Keratinocyte (primary cell): ENCODE measurements around the gene APBB2. TPM values are rescaled to one million over a fixed set of nuclear protein-coding genes. Genes with fewer than 3 reads are reported as not detected.

ENCODE experiments used
- DNase-seq: peaks from one replicate; pipeline ENCODE4 v3.0.0-alpha.2; 2011; ENCODE audit warnings: low read depth, missing footprints, low spot score
- FAIRE-seq: peaks from 2 replicates; lab custom pipeline; 2011; peaks lifted over from hg19 to GRCh38; lab: Jason Lieb, UNC
- H2AFZ ChIP-seq: 2 replicates; pipeline ENCODE4 v1.6.0; 2012; ENCODE audit warnings: low read length, control low read depth, inconsistent platforms; ENCODE audit not compliant: control insufficient read depth
- H3K27ac ChIP-seq: 2 replicates; pipeline ENCODE4 v1.5.1; 2011; ENCODE audit warnings: low read length; ENCODE audit not compliant: control insufficient read depth, insufficient read depth
- H3K27me3 ChIP-seq: 3 replicates; pipeline ENCODE4 v1.6.0; 2011; ENCODE audit warnings: low read length; ENCODE audit not compliant: control insufficient read depth, insufficient read depth; ENCODE audit errors: extremely low read depth
- H3K36me3 ChIP-seq, 2 experiments: 2 replicates in 1 of 2; 3 replicates in 1 of 2; pipeline ENCODE4 v1.5.1; 2011; ENCODE audit warnings: low read length in 2 of 2, mild to moderate bottlenecking in 1 of 2; ENCODE audit not compliant: control insufficient read depth in 2 of 2, insufficient read depth in 2 of 2; ENCODE audit errors: extremely low read depth in 1 of 2
- H3K4me1 ChIP-seq: 3 replicates; pipeline ENCODE4 v1.5.1; 2011; ENCODE audit warnings: low read length; ENCODE audit not compliant: control insufficient read depth, insufficient read depth; ENCODE audit errors: extremely low read depth
- H3K4me2 ChIP-seq: 3 replicates; pipeline ENCODE4 v1.6.0; 2011; ENCODE audit warnings: low read depth, low read length; ENCODE audit not compliant: control insufficient read depth, insufficient read depth; ENCODE audit errors: extremely low read depth
- H3K4me3 ChIP-seq, 3 experiments: fragments of 200-600 bp in 1 of 3; sonication (generic) in 1 of 3; 2 replicates in 2 of 3; 3 replicates in 1 of 3; pipeline ENCODE4 v1.5.1; 2011 to 2016; ENCODE audit warnings: low read length in 3 of 3, mild to moderate bottlenecking in 3 of 3, control low read depth in 2 of 3, inconsistent platforms in 1 of 3, low read depth in 1 of 3, mixed read lengths in 1 of 3, mixed run types in 1 of 3, moderate library complexity in 1 of 3; ENCODE audit not compliant: control insufficient read depth in 2 of 3, insufficient read depth in 2 of 3; ENCODE audit errors: extremely low read depth in 1 of 3
- H3K79me2 ChIP-seq: 2 replicates; pipeline ENCODE4 v1.6.0; 2012; ENCODE audit warnings: low read length; ENCODE audit not compliant: control insufficient read depth, insufficient read depth
- H3K9ac ChIP-seq: 3 replicates; pipeline ENCODE4 v1.6.0; 2011; ENCODE audit warnings: low read length; ENCODE audit not compliant: control insufficient read depth, insufficient read depth; ENCODE audit errors: extremely low read depth
- H3K9me1 ChIP-seq: 3 replicates; pipeline ENCODE4 v1.6.0; 2011; ENCODE audit warnings: low read length; ENCODE audit not compliant: control insufficient read depth, insufficient read depth; ENCODE audit errors: extremely low read depth
- H3K9me3 ChIP-seq: 2 replicates; pipeline ENCODE4 v1.5.1; 2012; ENCODE audit warnings: low read depth, low read length; ENCODE audit not compliant: control insufficient read depth
- H4K20me1 ChIP-seq: 3 replicates; pipeline ENCODE4 v1.6.0; 2011; ENCODE audit warnings: low read length; ENCODE audit not compliant: control insufficient read depth, insufficient read depth; ENCODE audit errors: extremely low read depth
- EZH2 ChIP-seq: IDR thresholded peaks from one replicate; pipeline ENCODE4 v1.6.1; 2012; ENCODE audit warnings: inconsistent platforms, mild to moderate bottlenecking, low read length, moderate library complexity
- dilution Hi-C: fragments of 300-500 bp; cut with MboI; formaldehyde crosslinking; loops from one replicate; pipeline ENCODE4 v1.7.0; 2020; ENCODE audit warnings: low sequenced_read_pairs; ENCODE audit not compliant: extremely low pct_ligation_motif_present
- polyA plus RNA-seq, 5 experiments: library from polyadenylated mRNA; depleted of rRNA in 3 of 5; stranded (reverse) in 3 of 5; stranded (forward) in 1 of 5; unstranded in 1 of 5; fragments of >200 nt; gene quantifications; 1 replicate in 1 of 5; 2 replicates in 3 of 5; 3 replicates in 1 of 5; pipeline versions ENCODE4 v1.2.1 to v1.2.3, GENCODE V29; 2011 to 2012; ENCODE audit warnings: missing spikeins in 2 of 5, low read depth in 1 of 5, low replicate concordance in 1 of 5
- TF ChIP-seq, protein P1 (sequence below), 3 experiments: IDR thresholded peaks in 1 of 3; conservative IDR thresholded peaks in 1 of 3; optimal IDR thresholded peaks in 1 of 3; 2 replicates in 2 of 3; 3 replicates in 1 of 3; pipeline versions ENCODE3 to v1.5.1; 2011; ENCODE audit warnings: low read length in 3 of 3, mild to moderate bottlenecking in 3 of 3, moderate library complexity in 2 of 3, control low read depth in 1 of 3, inconsistent platforms in 1 of 3; ENCODE audit not compliant: insufficient read depth in 2 of 3; ENCODE audit errors: extremely low read depth in 1 of 3

Gene APBB2
- polyA plus RNA-seq, 1 donor (not counting 4 experiments of a cell fraction or from before 2014, with no cell fraction given): 57.3 TPM

DNA sequence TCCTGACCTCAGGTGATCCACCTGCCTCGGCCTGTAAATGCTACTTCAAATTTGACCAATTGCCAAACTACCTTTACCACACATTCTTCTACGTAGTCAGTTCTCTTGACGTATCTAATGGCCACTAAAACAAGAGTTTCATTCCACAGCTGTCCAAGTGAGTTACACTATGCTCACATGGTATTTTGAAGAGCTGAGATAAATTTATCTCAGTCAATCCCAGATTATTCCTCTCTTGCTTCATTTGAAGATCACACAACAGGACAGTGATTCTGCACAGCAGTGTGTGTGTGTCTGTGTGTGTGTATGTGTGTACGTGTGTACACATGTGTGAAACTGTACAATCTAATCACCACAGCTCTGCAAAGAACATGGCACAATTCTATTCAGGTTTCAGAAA lies 133.4 kb downstream of the APBB2 start:
- H3K9me1 ChIP-seq: no peaks in the 10 kb centered on the region
- FAIRE-seq: no peak
- TF ChIP-seq EZH2: no peak
- TF ChIP-seq, protein P1, sequence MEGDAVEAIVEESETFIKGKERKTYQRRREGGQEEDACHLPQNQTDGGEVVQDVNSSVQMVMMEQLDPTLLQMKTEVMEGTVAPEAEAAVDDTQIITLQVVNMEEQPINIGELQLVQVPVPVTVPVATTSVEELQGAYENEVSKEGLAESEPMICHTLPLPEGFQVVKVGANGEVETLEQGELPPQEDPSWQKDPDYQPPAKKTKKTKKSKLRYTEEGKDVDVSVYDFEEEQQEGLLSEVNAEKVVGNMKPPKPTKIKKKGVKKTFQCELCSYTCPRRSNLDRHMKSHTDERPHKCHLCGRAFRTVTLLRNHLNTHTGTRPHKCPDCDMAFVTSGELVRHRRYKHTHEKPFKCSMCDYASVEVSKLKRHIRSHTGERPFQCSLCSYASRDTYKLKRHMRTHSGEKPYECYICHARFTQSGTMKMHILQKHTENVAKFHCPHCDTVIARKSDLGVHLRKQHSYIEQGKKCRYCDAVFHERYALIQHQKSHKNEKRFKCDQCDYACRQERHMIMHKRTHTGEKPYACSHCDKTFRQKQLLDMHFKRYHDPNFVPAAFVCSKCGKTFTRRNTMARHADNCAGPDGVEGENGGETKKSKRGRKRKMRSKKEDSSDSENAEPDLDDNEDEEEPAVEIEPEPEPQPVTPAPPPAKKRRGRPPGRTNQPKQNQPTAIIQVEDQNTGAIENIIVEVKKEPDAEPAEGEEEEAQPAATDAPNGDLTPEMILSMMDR (optimal IDR thresholded peaks at IDR 0.05 in 1 of 3, IDR thresholded peaks at IDR 0.05 in 1 of 3, conservative IDR thresholded peaks at IDR 0.05 in 1 of 3; ENCODE audit: extremely low read depth in 1 of 3, insufficient read depth in 2 of 3, low read length in 3 of 3): no peak
- no peaks in the 10 kb centered on the region for H3K27me3 ChIP-seq
- no peak overlapping the region for H3K4me3 ChIP-seq
- H3K36me3 ChIP-seq: no peaks in the 10 kb centered on the region
- H3K4me2 ChIP-seq: no peak overlapping the region
- DNase-seq: no peak
- no peaks in the 10 kb centered on the region for H3K4me1 ChIP-seq
- peaks cover 58% of the 10 kb centered on the region for H3K79me2 ChIP-seq
- H3K27ac ChIP-seq: no peak overlapping the region
- dilution Hi-C loops: no loop called here
- H3K9ac ChIP-seq: no peak overlapping the region
- peaks cover 8% of the 10 kb centered on the region for H4K20me1 ChIP-seq
- no peaks in the 10 kb centered on the region for H3K9me3 ChIP-seq
- H2AFZ ChIP-seq: no peak overlapping the region

DNA sequence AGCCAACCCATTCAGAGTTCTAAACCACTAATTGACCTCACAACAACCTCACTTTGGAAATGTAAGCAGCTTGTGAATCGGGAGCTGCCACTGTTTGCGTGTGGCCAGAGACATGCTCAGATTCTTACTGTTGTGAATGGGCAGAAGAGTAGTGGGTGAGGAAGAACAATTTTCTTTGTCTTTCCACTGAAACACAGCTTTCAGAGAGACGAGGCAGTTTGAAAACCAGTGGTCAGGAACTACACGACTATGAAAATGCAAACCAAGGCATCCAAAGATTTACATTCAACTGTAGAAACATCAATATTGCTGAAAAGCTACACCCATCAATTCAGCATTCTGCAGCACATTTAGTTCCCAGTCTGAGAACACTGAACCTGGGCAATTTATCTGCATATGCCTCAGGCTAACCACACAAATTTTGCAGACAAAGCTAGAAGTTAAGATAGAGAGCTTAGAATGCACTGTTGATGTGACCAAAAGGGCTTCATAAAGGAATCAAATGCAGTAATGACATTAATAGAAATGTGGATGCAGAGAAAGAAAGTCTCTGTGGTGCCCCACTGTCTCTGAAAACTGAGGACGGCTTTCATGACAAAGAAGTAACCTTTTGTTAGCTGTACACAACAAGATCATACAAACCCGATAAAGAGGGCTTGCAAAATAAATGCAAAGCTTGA lies 134.3 kb downstream of the APBB2 start:
- dilution Hi-C loops: no loop called here

More for the DNA sequence above, 134.3 kb downstream of the APBB2 start:
- H3K9me3 ChIP-seq: no peaks in the 10 kb centered on the region
- no peak overlapping the region for H3K4me2 ChIP-seq
- DNase-seq: no peak
- no peak for FAIRE-seq
- no peaks in the 10 kb centered on the region for H3K27me3 ChIP-seq
- H3K36me3 ChIP-seq: no peaks in the 10 kb centered on the region
- H3K27ac ChIP-seq: no peak overlapping the region
- no peaks in the 10 kb centered on the region for H3K9me1 ChIP-seq
- peaks cover 8% of the 10 kb centered on the region for H4K20me1 ChIP-seq
- no peak overlapping the region for H3K4me3 ChIP-seq
- H3K79me2 ChIP-seq: peaks cover 63% of the 10 kb centered on the region
- H3K4me1 ChIP-seq: no peaks in the 10 kb centered on the region
- H3K9ac ChIP-seq: no peak overlapping the region
- TF ChIP-seq EZH2: no peak
- TF ChIP-seq, protein P1 (optimal IDR thresholded peaks at IDR 0.05 in 1 of 3, IDR thresholded peaks at IDR 0.05 in 1 of 3, conservative IDR thresholded peaks at IDR 0.05 in 1 of 3; ENCODE audit: extremely low read depth in 1 of 3, insufficient read depth in 2 of 3, low read length in 3 of 3): no peak
- no peak overlapping the region for H2AFZ ChIP-seq
